ENCODE results near the gene AMZ1.
"Not testable (repeated sequence)": the region's sequence is repeated elsewhere in the genome, so short reads cannot be mapped to it uniquely, and the experiment has no call there.

The AMZ1 gene

GRCh38 chr7:2692543-2692942 is 4.5 kb downstream of the AMZ1 start:
- no peak for DNase-seq

- not testable (repeated sequence) for DNase-seq
Observed at GRCh38 chr7:2693420-2694121, 5.6 kb downstream of the AMZ1 start.

GRCh38 chr7:2694122-2694436 is 6.1 kb downstream of the AMZ1 start:
- DNase-seq, result not testable (repeated sequence)

GRCh38 chr7:2698581-2699288 is 10.7 kb downstream of the AMZ1 start:
- no peak for DNase-seq

- no peak for DNase-seq
Observed at GRCh38 chr7:2699289-2699620, 11.3 kb downstream of the AMZ1 start.

GRCh38 chr7:2700141-2700850 is 12.3 kb downstream of the AMZ1 start:
- DNase-seq, result no peak

GRCh38 chr7:2701424-2701823 is 13.4 kb downstream of the AMZ1 start:
- DNase-seq, result no peak

- no peak for DNase-seq
Observed at GRCh38 chr7:2701832-2702593, 14.0 kb downstream of the AMZ1 start.

- no peak for DNase-seq
Observed at GRCh38 chr7:2702594-2702957, 14.6 kb downstream of the AMZ1 start.

- DNase-seq, result no peak
Observed at GRCh38 chr7:2705371-2706096, 17.5 kb downstream of the AMZ1 start.

- DNase-seq, result no peak
Observed at GRCh38 chr7:2706685-2707126, 18.7 kb downstream of the AMZ1 start.

GRCh38 chr7:2707481-2707880 is 19.5 kb downstream of the AMZ1 start:
- DNase-seq, result no peak

GRCh38 chr7:2708041-2708440 is 20.0 kb downstream of the AMZ1 start:
- DNase-seq, result no peak

- no peak for DNase-seq
Observed at GRCh38 chr7:2708547-2709310, 20.7 kb downstream of the AMZ1 start.

- DNase-seq, result peak; percentile 43
Observed at GRCh38 chr7:2709553-2710285, 21.7 kb downstream of the AMZ1 start.

GRCh38 chr7:2710286-2710655 is 22.3 kb downstream of the AMZ1 start:
- DNase-seq, result no peak

GRCh38 chr7:2710901-2711551 is 23.0 kb downstream of the AMZ1 start:
- DNase-seq, result no peak

GRCh38 chr7:2711895-2712675 is 24.1 kb downstream of the AMZ1 start:
- DNase-seq, result no peak

GRCh38 chr7:2713370-2713769 is 25.4 kb downstream of the AMZ1 start:
- no peak for DNase-seq

GRCh38 chr7:2713978-2714377 is 26.0 kb downstream of the AMZ1 start:
- DNase-seq, result no peak

Data from NCI-H1694 (cell line).